B cell (primary cell): ENCODE results near the gene SEMA3F. TPM values are rescaled to one million over a fixed set of nuclear protein-coding genes. Genes with fewer than 3 reads are reported as not detected.
A peak's percentile ranks its signal among the peaks of the same experiment; 100 is the strongest.

ENCODE experiments used
- ATAC-seq: fragments of 200-7000 bp; cut with Tn5 transposase; one replicate; pipeline ENCODE4 v1.10.0; 2021; ENCODE audit warnings: low read depth, mild to moderate bottlenecking, moderate number of reproducible peaks, moderate library complexity
- CTCF ChIA-PET: fragments of 350-600 bp; sonication (Branson Sonifier 250); formaldehyde crosslinking; loops from one replicate; lab custom pipeline; 2021; ENCODE audit warnings: antibody characterized with exemption, inconsistent platforms; lab: Charles Lee
- POLR2A ChIA-PET: fragments of 350-600 bp; sonication (Branson Sonifier 250); formaldehyde crosslinking; loops from one replicate; lab custom pipeline; 2021; ENCODE audit warnings: antibody characterized with exemption; lab: Charles Lee
- DNase-seq: peaks from one replicate; pipeline ENCODE4 v3.0.0; 2013
- H2AFZ ChIP-seq: 2 replicates; pipeline ENCODE4 v1.6.1; 2012; ENCODE audit warnings: mild to moderate bottlenecking, low read depth, low read length; ENCODE audit not compliant: insufficient read depth, poor library complexity, severe bottlenecking
- H3K27ac ChIP-seq, 2 donors: 1 replicate in 1 of 2; 2 replicates in 1 of 2; pipeline ENCODE4 v1.5.1; 2012 to 2013; ENCODE audit warnings: low read length in 2 of 2, mild to moderate bottlenecking in 2 of 2, moderate library complexity in 1 of 2
- H3K27me3 ChIP-seq, 4 experiments: fragments of 200-600 bp in 1 of 4; sonication (generic) in 1 of 4; replicated peaks in 1 of 4; 1 replicate in 2 of 4; 2 replicates in 2 of 4; pipeline versions ENCODE4 v1.6.1 to v1.7.0; 2013 to 2016; ENCODE audit warnings: low read length in 3 of 4, mild to moderate bottlenecking in 2 of 4, mixed read lengths in 1 of 4, moderate library complexity in 1 of 4; ENCODE audit not compliant: insufficient read depth in 4 of 4, control insufficient read depth in 3 of 4; ENCODE audit errors: control extremely low read depth in 1 of 4
- H3K36me3 ChIP-seq, 2 experiments: replicated peaks in 1 of 2; 1 replicate in 1 of 2; 2 replicates in 1 of 2; pipeline versions ENCODE4 v1.6.1 to v1.7.1; 2013; ENCODE audit warnings: low read length in 1 of 2; ENCODE audit not compliant: insufficient read depth in 2 of 2, control insufficient read depth in 1 of 2; ENCODE audit errors: control extremely low read depth in 1 of 2, extremely low read depth in 1 of 2
- H3K4me1 ChIP-seq, 2 donors: fragments of 200-600 bp in 1 of 2; sonication (generic) in 1 of 2; 1 replicate in 1 of 2; 2 replicates in 1 of 2; pipeline versions ENCODE4 v1.5.1 to v1.6.1; 2013 to 2017; ENCODE audit warnings: low read length in 2 of 2; ENCODE audit not compliant: control insufficient read depth in 2 of 2, insufficient read depth in 2 of 2
- H3K4me2 ChIP-seq: replicated peaks from 2 replicates; pipeline ENCODE3; 2012; ENCODE audit warnings: mild to moderate bottlenecking, low read depth, low read length; ENCODE audit not compliant: poor library complexity, severe bottlenecking
- H3K4me3 ChIP-seq, 5 experiments: fragments of 200-600 bp in 1 of 5; sonication (generic) in 1 of 5; 1 replicate in 3 of 5; 2 replicates in 2 of 5; pipeline versions ENCODE4 v1.5.1 to v1.7.0; 2011 to 2016; ENCODE audit warnings: low read length in 4 of 5, mild to moderate bottlenecking in 4 of 5, low read depth in 2 of 5, control low read depth in 1 of 5, moderate library complexity in 1 of 5; ENCODE audit not compliant: insufficient read depth in 1 of 5; ENCODE audit errors: control extremely low read depth in 1 of 5, extremely low read depth in 1 of 5
- H3K79me2 ChIP-seq: fragments of 200-600 bp; sonication (generic); one replicate; pipeline ENCODE4 v1.6.0; 2016; ENCODE audit warnings: low read length; ENCODE audit not compliant: control insufficient read depth, insufficient read depth
- H3K9ac ChIP-seq: fragments of 200-600 bp; sonication (generic); 2 replicates; pipeline ENCODE4 v1.6.1; 2017; ENCODE audit warnings: mild to moderate bottlenecking, low read length, moderate library complexity
- H3K9me3 ChIP-seq, 3 donors: one replicate each; pipeline versions ENCODE4 v1.6.1 to v1.7.1; 2013; ENCODE audit warnings: low read length in 2 of 3; ENCODE audit not compliant: control insufficient read depth in 2 of 3, insufficient read depth in 1 of 3; ENCODE audit errors: control extremely low read depth in 1 of 3
- H4K20me1 ChIP-seq: 2 replicates; pipeline ENCODE4 v1.6.0; 2012; ENCODE audit warnings: mild to moderate bottlenecking, low read length; ENCODE audit not compliant: insufficient read depth, control insufficient read depth, poor library complexity, severe bottlenecking
- H3K27ac Mint-ChIP-seq: one replicate; pipeline ENCODE4 v1.8.0; 2021; ENCODE audit warnings: mixed read lengths
- H3K27me3 Mint-ChIP-seq: one replicate; pipeline ENCODE4 v1.8.0; 2021; ENCODE audit warnings: mixed read lengths
- H3K4me1 Mint-ChIP-seq: one replicate; pipeline ENCODE4 v1.8.0; 2021; ENCODE audit warnings: mixed read lengths
- H3K4me3 Mint-ChIP-seq: one replicate; pipeline ENCODE4 v1.8.0; 2021; ENCODE audit warnings: mixed read lengths
- H3K9me3 Mint-ChIP-seq: one replicate; pipeline ENCODE4 v1.8.0; 2022; ENCODE audit warnings: mixed read lengths; ENCODE audit not compliant: insufficient read depth
- CTCF ChIP-seq: fragments of 200-600 bp; IDR thresholded peaks from one replicate; pipeline ENCODE4 v1.8.0; 2022; ENCODE audit warnings: antibody characterized with exemption, mild to moderate bottlenecking
- EZH2 ChIP-seq: IDR thresholded peaks from 2 replicates; pipeline ENCODE4 v1.6.1; 2012; ENCODE audit warnings: borderline replicate concordance, low read depth, mild to moderate bottlenecking, moderate library complexity, low read length; ENCODE audit not compliant: insufficient read depth, poor library complexity, severe bottlenecking
- whole genome bisulfite sequencing: methylation state at CpG from one replicate; pipeline ENCODE4 v1.1.5; 2013; ENCODE audit warnings: missing lambda C conversion rate; ENCODE audit not compliant: insufficient coverage; 5-methylcytosine and 5-hydroxymethylcytosine counted together
- intact Hi-C: fragments of 100-400 bp; cut with micrococcal nuclease; formaldehyde crosslinking; loops from one replicate; pipeline ENCODE4 v1.10.0; 2022
- polyA plus RNA-seq: library from polyadenylated mRNA; depleted of rRNA; stranded (reverse); fragments of >200 nt; gene quantifications from 2 replicates; pipeline ENCODE4 v1.2.3, GENCODE V29; 2012
- total RNA-seq, 2 donors: library from RNA; stranded (reverse); fragments of 120-200 nt in 1 of 2; gene quantifications; 1 replicate in 1 of 2; 2 replicates in 1 of 2; pipeline versions ENCODE4 v1.2.3 to v1.2.4, GENCODE V29; 2013 to 2022

SEMA3F gene
- total and polyA plus RNA-seq, 2 donors (not counting 1 experiment from before 2014, with no cell fraction given): 0.27 TPM; not detected in 1

GRCh38 chr3:50204804-50205412 lies 49.8 kb downstream of the SEMA3F start, which contains the start of gene SLC38A3:
SLC38A3 (plus strand) TSS chr3:50205271; CDS start chr3:50214200, 8,929 bp downstream.
- 2% methylated on average over 34 of the region's 41 CpGs for WGBS
- Mint-ChIP-seq H3K27ac (no peak within 1 kb of the TSS), H3K9me3 (no peaks in the 10 kb centered on the region), H3K4me1 (peaks cover 2% of the 10 kb centered on the region), H3K4me3 (peak within 1 kb of the TSS; percentile 47), H3K27me3 (peaks cover 45% of the 10 kb centered on the region)
- Histone ChIP-seq H3K79me2 (no peaks in the 10 kb centered on the region), H4K20me1 (no peaks in the 10 kb centered on the region), H2AFZ (peak within 1 kb of the TSS; percentile 56), H3K9me3 (peaks cover 0 to 14% (median 0%) of the 10 kb centered on the region in 3 donors), H3K27ac (no peak within 1 kb of the TSS), H3K4me2 (peak within 1 kb of the TSS; percentile 74), H3K27me3 (peaks cover 0 to 63% (median 26%) of the 10 kb centered on the region in 4 experiments), H3K36me3 (no peaks in the 10 kb centered on the region), H3K4me1 (peaks cover 15 to 23% of the 10 kb centered on the region in 2 donors), H3K9ac (no peak within 1 kb of the TSS), H3K4me3 (peak within 1 kb of the TSS in 3 of 5 experiments; percentile 9 to 25 (median 10))
- CTCF ChIA-PET: interaction anchor here (0.5 to 4.3 kb wide), 2 partner anchors 10 to 151 kb away, joined by 4 to 27 read pairs; no protein-coding TSS in a partner anchor
- ATAC-seq: peak; percentile 32
- intact Hi-C loops: no loop called here
- POLR2A ChIA-PET: no interaction called here
- no peak for TF ChIP-seq EZH2
- TF ChIP-seq CTCF: no peak
- no peak for DNase-seq
